Kidney (tissue), 22 donors: Measurements from ENCODE around the gene MCHR1. TPM values are rescaled to one million over a fixed set of nuclear protein-coding genes. Genes with fewer than 3 reads are reported as not detected.

Source experiments
- DNase-seq, 5 donors: peaks; one replicate each; pipeline ENCODE4 v3.0.0-alpha.2; 2013 to 2020
- FAIRE-seq: peaks from 2 replicates; lab custom pipeline; 2012; peaks lifted over from hg19 to GRCh38; lab: Jason Lieb, UNC
- H3K27ac ChIP-seq, 2 donors: one replicate each; pipeline ENCODE4 v1.7.0; 2013; ENCODE audit warnings: low read depth in 2 of 2, low read length in 2 of 2, inconsistent platforms in 1 of 2
- H3K27me3 ChIP-seq: one replicate; pipeline ENCODE4 v1.7.1; 2013; ENCODE audit warnings: low read length, inconsistent platforms; ENCODE audit not compliant: control insufficient read depth, insufficient read depth
- H3K36me3 ChIP-seq, 3 donors: one replicate each; pipeline versions ENCODE4 v1.7.0 to v1.7.1; 2013; ENCODE audit warnings: low read length in 3 of 3, control low read depth in 1 of 3, inconsistent platforms in 1 of 3; ENCODE audit not compliant: insufficient read depth in 3 of 3, control insufficient read depth in 2 of 3
- H3K4me1 ChIP-seq, 3 donors: one replicate each; pipeline versions ENCODE4 v1.7.0 to v1.7.1; 2013; ENCODE audit warnings: low read length in 3 of 3, inconsistent platforms in 1 of 3, low read depth in 1 of 3; ENCODE audit not compliant: control insufficient read depth in 2 of 3, insufficient read depth in 2 of 3
- H3K4me3 ChIP-seq, 3 donors: one replicate each; pipeline versions ENCODE4 v1.7.0 to v1.8.1; 2013; ENCODE audit warnings: low read length in 3 of 3, control low read depth in 1 of 3, inconsistent platforms in 1 of 3
- H3K9ac ChIP-seq, 3 donors: one replicate each; pipeline versions ENCODE4 v1.7.0 to v1.7.1; 2013; ENCODE audit warnings: low read length in 3 of 3, control low read depth in 1 of 3, inconsistent platforms in 1 of 3
- H3K9me3 ChIP-seq, 3 donors: one replicate each; pipeline versions ENCODE4 v1.7.0 to v1.7.1; 2013; ENCODE audit warnings: low read length in 3 of 3, control low read depth in 1 of 3, inconsistent platforms in 1 of 3; ENCODE audit not compliant: control insufficient read depth in 2 of 3, insufficient read depth in 1 of 3
- CTCF ChIP-seq: IDR thresholded peaks from 3 replicates; pipeline ENCODE4 v1.5.1; 2012; ENCODE audit warnings: mild to moderate bottlenecking, moderate library complexity, borderline replicate concordance; ENCODE audit not compliant: insufficient read depth; ENCODE audit errors: extremely low read depth
- intact Hi-C: fragments of 100-400 bp; cut with DNase I; formaldehyde crosslinking; loops from one replicate; pipeline ENCODE4 v1.11.1; 2022
- long read RNA-seq, 10 donors: library from polyadenylated mRNA in 1 of 10; unstranded in 1 of 10; transcript quantifications; one replicate each; pipeline ENCODE4 v2.0.0 and lab custom pipeline, GENCODE V29; 2021 to 2026
- polyA plus RNA-seq: library from polyadenylated mRNA; stranded (reverse); fragments of 350-450 nt; fragmentation: Illumina TruSeq; extraction: RNeasy Lipid Tissue Mini Kit (QIAGEN cat#74804); gene quantifications from one replicate; pipeline ENCODE4 v1.2.3, GENCODE V29; 2014; ENCODE audit warnings: low read depth, low replicate concordance; ENCODE audit not compliant: insufficient read depth
- total RNA-seq: library from RNA; stranded (reverse); fragmentation: NEBNext Ultra II Directional; extraction: Animal tissue kit (Norgen Biotek cat#: 25700); gene quantifications from one replicate; pipeline ENCODE4 v1.2.1, GENCODE V29; 2021
- donor health status: control.
- donor health status: control.
- donor health status: control.
- donor health status: control.
- donor health status: control.
- donor health status: DM: yes; HTN: yes; CAD: no.
- donor health status: Normal renal cell carcinoma (clear cell type).

Gene MCHR1
- total RNA-seq (not detected), polyA plus RNA-seq (not detected)
- long read RNA-seq, donor 1, partial matches to known transcripts = 0 of 1 reads
- long read RNA-seq, donor 1, other reads (novel, unspliced or antisense) = 0 of 1 reads
- long read RNA-seq, donor 2 = 0 reads
- long read RNA-seq, donor 3 = 0 reads
- long read RNA-seq, donor 4 = 0 reads
- long read RNA-seq, donor 5 = 0 reads
- long read RNA-seq, donor 6 = 0 reads
- long read RNA-seq, donor 7 = 0 reads
- long read RNA-seq, donor 8 = 0 reads
- long read RNA-seq, donor 9 = 0 reads
- long read RNA-seq, donor 10, partial matches to known transcripts = 0 of 1 reads
- long read RNA-seq, donor 10, other reads (novel, unspliced or antisense) = 0 of 1 reads

GRCh38 chr22:40679249-40679963 lies at the start of gene MCHR1:
Gene MCHR1 (plus strand): TSS chr22:40679484. CDS start chr22:40679653, 169 bp downstream.
- FAIRE-seq (no peak), DNase-seq (peak; percentile 45 to 80 (median 57))
- Histone ChIP-seq H3K27ac (no peak within 1 kb of the TSS), H3K27me3 (no peaks in the 10 kb centered on the region), H3K9me3 (no peaks in the 10 kb centered on the region), H3K36me3 (no peaks in the 10 kb centered on the region), H3K4me1 (peaks cover 0 to 11% (median 0%) of the 10 kb centered on the region in 3 donors), H3K9ac (no peak within 1 kb of the TSS), H3K4me3 (peak within 1 kb of the TSS in 1 of 3 donors; percentile 25)
- intact Hi-C loops = no loop called here
- TF ChIP-seq CTCF = no peak

GRCh38 chr22:40631925-40632324 lies 47.4 kb upstream of the MCHR1 start:
- FAIRE-seq = no peak
- Histone ChIP-seq H3K27ac (no peak overlapping the region), H3K36me3 (no peaks in the 10 kb centered on the region), H3K9ac (no peak overlapping the region), H3K4me3 (no peak overlapping the region), H3K27me3 (no peaks in the 10 kb centered on the region), H3K9me3 (no peaks in the 10 kb centered on the region), H3K4me1 (peaks cover 0 to 13% (median 6%) of the 10 kb centered on the region in 3 donors)
- intact Hi-C loops = no loop called here
- peak in 1 of 5 donors; percentile 35 for DNase-seq
- TF ChIP-seq CTCF = no peak

GRCh38 chr22:40633036-40633435 lies 46.2 kb upstream of the MCHR1 start:
- Histone ChIP-seq H3K9me3 (no peaks in the 10 kb centered on the region), H3K27me3 (no peaks in the 10 kb centered on the region), H3K4me1 (peaks cover 0 to 16% (median 4%) of the 10 kb centered on the region in 3 donors), H3K9ac (no peak overlapping the region), H3K27ac (no peak overlapping the region), H3K36me3 (no peaks in the 10 kb centered on the region), H3K4me3 (no peak overlapping the region)
- no peak for DNase-seq
- FAIRE-seq = no peak
- intact Hi-C loops = no loop called here
- no peak for TF ChIP-seq CTCF
